UCSD-AML1 (cell line): ENCODE results near the gene F2R.
"Not testable (repeated sequence)": the region's sequence is repeated elsewhere in the genome, so short reads cannot be mapped to it uniquely, and the experiment has no call there.

Experiments
- DNase-seq: peaks from one replicate; lab custom pipeline; 2025; ENCODE audit not compliant: unreplicated experiment; lab: John Stamatoyannopoulos, UW

Gene F2R

DNA sequence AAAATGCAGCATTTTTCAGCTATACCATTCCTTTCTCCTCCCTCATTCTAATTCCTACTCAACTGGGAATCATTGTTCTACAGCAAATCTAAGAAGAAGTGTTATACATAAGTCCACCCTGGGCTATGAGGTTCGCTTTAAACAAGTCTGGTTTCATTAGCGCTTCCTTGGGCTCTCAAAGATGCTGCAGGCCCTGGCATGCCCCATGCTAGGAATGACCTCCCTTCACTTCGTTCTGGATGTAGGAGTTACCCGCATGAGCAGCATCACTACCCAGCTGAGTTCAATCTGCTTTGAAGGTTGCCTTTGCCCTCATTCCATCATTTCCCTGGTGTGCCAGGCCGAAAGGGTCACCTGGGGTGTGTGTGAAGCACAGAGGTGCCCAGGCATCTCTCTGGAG, 35.4 kb downstream of the F2R start:
- DNase-seq: no peak

DNA sequence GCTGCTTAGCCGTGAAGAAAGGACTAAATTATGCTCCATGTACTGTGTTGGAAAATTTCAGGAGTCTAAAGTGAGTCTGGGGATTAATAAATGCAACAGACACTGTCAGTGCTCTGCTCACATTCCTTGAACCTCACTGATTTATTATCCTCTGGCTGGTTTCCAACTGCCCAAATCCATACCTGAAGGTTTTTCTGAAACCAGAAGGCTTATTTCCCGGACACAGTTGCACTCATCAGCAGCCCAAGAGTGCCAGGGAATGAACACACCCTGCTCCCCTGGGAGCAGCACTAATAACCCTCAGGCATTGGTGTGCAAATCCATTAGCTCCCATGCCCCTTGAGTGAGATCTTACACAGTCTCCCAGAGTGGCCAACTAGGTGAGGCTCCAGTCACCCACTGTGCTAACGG, 38.7 kb downstream of the F2R start:
- no peak for DNase-seq

DNA sequence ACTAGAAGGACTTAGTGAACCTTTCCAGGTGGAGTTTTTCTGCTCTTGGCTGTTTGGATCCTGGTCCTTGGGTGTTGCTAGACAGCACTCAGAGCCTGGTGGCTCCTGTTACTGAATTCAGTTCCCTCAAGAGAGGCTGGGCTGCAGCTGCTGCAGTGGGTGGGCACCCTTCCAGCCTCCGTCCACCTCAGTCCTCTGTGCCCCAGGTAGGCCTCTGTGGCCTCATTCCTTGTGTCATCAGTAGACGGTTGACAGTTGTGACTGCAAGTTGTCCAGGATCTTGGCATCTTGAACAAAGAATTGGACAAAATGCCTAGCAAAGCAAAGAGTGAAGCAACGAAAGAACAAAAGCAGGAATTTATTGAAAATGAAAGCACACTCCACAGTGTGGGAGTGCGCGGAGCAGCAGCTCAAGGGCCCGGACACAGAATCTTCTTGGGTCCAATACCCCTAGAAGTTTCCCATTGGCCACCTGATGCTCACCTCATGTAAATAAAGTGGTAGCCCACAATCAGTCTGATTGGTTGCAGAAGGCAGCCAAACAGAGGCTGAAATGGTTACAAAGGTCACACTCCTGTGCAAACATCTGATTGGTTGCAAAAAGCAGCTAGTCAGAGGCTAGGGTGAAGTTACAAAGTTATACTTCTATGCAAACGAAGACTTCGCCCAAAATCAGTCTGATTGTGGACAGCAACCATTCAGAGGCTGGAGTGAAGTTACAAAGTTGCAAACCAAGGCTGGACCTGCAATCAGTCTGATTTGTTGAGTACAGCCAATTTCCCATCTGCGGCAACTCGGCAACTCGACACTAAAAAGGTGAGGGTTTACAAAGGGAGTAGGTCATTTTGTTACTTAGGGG, 40.1 kb downstream of the F2R start:
- no peak for DNase-seq

DNA sequence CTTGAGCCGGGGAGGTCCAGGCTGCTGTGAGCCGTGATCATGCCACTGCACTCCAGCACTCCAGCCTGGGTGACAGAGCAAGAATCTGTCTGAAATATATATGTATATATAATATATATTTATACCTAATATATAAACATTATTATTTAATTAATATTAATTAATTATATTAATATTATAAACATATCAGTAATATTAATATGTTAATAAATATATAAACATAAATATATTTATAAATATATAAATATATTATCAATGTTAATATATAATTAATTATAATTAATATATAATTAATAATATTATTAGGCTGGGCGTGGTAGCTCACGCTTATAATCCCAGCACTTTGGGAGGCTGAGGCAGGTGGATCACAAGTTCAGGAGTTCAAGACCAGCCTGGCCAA, 41.1 kb downstream of the F2R start:
- DNase-seq: no peak

DNA sequence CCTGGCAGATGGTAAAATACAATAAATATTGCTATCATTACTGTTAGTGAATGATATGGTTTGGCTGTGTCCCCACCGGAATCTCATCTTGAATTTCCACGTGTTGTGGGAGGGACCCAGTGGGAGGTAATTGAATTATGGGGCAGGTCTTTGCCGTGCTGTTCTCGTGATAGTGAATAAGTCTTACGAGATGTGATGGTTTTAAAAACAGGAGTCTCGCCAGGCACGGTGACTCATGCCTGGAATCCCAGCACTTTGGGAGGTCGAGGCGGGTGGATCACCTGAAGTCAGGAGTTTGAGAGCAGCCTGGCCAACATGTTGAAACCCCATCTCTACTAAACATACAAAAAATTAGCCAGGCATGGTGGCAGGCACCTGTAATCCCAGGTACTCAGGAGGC, 45.2 kb downstream of the F2R start:
- DNase-seq: not testable (repeated sequence)

DNA sequence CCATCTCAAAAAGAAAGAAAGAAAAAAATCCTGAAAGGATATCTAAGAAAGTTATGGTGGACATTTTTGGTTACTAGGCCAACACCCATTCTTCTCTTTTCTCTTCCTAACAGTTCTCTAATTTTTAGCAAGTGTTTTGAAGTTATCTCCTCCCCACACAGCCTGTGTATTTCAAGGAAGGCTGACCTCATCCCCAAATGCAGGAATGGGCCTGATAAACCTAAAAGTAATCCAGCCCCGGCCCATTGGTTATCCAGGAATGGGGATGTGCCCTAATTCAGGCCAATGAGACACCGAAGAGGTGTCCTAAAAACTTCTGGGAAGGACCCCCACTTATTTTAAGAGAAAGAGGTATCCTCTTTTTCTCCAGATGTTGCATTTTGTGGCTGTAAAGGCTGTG, 46.6 kb downstream of the F2R start:
- no peak for DNase-seq

DNA sequence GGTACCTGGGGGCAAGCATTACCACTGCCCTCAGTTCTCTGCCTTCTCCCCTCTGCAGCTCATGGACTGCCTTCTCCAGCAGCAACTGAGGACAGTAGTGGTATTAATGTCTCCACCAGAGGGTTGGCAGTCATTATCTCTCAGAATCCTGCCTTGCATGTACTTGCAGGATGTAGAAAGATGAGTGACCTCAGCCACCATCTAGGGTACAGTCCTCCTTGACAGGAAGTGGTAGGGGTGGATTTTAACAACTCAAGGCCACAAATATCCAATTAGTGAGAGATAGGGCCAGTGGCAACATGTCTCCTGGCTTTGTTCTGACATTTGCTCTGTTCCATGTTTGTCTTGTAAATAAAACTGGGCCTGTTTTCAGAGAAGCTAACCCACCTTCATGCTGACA, 47.2 kb downstream of the F2R start:
- DNase-seq: no peak

DNA sequence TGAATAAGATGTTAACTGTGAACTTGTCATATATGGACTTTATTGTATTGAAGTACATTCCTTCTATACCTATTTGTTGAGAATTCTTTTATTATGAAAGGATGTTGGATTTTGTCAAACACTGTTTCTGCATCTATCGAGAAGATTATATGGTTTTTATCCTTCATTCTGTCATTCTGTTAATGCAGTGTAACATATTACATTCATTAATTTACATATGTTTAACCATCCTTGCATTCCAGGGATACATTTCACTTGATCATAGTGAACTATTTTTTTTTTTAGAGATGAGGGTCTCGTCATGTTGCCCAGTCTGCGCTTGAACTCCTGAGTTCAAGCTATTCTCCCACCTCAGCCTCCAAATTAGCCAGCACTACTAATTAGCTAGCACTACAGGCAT, 48.4 kb downstream of the F2R start:
- DNase-seq: no peak

DNA sequence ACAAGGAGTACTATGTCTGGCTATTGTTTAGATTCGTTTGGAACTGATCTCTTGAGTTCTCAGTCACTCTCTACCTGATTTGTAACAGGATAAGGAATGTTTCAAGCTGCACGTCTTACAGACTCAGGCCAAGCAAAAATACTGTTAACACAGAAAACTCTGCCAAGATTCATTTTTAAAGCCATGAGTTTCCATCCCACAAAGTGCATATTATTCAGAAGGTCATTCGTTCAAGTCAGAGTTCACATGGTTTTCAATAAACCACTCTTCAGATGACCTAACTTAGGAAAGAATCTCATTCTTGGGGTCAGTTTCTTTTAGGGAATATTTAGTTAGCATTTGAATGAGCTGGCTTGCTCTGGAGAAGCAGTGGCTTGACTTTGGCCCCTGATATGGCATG, 49.3 kb downstream of the F2R start:
- no peak for DNase-seq

DNA sequence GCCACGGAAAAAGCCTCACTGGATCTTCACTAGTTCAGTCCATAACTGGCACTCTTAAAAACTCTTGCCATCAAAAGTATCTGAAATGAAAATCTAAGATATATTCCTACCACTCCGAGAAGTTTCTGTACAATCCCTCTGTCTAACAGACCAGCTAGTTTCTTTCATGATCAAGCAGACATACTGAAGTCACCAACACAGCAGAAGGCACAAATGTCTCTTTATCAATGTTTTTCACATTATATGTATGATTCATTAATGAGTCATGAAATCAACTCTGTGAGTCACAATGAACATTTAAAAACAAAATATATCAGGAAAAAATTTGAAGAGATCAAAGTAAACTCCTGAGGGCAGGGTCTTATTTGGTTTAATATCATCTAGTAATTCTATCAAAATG, 50.8 kb downstream of the F2R start:
- DNase-seq: no peak

DNA sequence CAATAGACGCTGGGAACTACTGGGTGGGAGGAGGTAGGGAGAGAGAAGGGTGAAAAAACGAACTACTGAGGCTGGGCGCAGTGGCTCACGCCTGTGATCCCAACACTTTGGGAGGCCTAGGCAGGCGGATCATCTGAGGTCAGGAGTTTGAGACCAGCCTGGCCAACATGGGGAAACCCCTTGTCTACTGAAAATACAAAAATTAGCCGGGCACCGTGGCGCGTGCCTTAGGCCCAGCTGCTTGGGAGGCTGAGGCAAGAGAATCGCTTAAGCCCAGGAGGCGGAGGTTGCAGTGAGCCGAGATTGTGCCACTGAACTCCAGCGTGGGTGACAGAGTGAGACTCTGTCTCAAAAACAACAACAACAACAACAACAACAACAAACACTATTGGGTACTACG, 55.1 kb downstream of the F2R start:
- not testable (repeated sequence) for DNase-seq

DNA sequence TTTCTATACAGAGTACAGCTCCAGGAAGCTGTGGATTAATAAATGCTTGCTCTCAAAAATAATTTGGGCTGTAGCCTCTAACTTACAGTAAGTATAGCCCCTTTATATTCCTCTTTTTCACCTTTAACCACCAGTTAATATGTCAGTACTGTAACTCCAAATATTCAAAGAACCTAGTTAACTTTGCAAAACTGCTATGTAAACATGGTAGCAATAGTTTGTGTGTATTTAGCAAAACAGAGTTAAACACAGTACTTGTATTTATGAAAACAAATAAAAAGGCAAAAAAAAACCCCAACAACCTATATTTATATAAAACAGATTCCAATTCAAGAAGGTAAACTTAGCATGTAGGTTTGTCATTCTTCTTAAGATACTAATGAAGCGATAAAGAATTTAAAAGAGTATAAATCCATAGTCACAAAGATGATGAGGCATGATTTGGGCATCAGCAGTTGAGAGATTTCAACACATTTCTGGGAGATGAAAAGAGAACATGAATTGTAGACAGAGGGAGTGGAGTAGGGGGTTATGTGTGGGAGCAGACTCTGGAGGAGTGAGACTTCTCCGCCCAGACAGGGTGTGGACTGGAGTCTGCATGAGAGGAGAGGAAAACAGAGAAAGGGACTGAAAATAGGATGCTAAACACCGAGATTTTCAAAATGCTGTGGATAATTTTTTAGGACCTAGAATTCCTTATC, 55.9 kb downstream of the F2R start:
- no peak for DNase-seq

DNA sequence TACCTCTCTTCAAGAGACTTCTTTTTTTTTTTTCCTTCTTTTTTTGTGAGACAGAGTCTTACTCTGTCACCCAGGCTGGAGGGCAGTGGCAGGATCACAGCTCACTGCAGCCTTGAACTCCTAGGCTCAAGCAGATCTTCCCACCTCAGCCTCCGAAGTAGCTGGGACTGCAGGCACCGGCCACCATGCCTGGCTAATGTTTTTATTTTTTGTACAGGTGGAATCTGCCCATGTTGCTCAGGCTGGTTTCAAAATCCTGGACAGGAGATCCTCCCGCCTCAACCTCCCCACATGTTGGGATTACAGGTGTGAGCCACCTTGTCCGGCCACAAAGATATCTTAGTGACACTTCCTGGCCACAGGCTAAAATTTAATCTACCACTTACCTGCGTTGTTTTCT, 60.0 kb downstream of the F2R start:
- no peak for DNase-seq

DNA sequence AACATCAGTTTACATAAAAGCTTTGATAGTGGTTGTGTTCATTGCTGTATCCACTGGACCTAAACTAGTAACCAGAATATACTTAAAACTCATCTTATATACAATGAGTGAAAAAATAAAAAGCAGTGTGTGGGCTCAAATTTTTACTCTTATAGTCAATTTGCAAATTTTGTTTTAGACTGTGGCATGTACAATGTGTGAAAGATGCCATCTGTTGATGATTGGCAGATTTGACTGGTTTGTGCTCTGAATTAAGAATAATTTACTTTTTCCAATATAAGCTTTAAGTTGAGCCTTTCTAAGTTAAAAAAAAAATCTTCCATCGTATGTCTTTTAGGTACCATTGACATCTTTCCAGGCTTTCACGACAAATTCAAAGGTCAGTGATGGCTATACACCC, 60.5 kb downstream of the F2R start:
- DNase-seq: no peak

DNA sequence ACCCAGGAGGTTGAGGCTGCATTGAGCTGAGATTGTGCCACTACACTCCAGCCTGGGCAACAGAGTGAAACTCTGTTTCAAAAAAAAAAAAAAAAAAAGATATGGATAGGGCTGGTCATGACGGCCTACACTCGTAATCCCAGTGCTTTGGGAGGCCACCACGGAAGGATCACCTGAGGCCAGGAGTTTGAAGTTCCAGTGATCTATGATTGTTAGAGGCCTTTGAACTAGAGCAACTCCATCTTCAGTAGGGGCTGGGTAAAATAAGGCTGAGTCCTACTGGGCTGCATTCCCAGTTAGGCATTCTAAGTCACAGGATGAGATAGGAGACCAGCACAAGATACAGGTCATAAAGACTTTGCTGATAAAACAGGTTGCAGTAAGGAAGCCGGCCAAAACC, 64.7 kb downstream of the F2R start:
- DNase-seq: not testable (repeated sequence)

DNA sequence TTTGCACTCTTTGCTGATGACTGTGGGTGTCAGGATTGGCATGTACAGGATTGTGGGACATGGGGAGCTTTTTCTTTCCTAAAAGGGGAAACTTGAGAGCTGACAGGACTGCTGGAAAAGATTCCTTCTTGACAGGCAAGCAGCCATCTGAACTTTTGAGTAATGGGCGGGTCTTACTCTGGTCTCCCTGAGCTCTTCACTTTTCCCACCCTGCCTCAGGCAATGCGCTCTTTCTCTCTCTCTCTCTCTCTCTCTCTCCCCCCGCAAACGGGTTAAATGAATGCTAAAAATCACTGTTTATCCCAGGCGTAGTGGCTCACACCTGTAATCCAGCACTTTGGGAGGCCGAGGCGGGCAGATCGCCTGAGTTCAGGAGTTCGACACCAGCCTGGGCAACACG, 65.8 kb downstream of the F2R start:
- DNase-seq: no peak

DNA sequence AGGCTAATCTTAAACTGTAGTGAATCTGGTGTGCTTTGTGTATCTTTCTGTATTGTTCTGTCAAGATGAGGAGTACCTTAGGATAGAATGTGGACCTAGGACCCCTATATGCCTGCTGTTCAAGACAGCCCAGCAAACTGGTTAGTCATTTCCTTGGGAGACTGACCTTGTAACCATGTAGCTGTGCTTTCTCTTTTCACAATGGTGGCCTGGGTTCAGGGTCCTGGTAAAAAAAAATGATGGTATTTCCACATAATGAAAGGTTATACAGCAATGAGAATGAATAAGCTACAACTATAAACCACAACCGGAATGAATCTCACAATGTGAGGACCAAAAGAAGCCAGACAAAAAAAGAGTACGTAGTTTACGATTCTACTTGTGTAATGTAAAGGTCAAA, 66.5 kb downstream of the F2R start:
- no peak for DNase-seq
